OCI-LY7 (cell line): ENCODE measurements around the gene NAGLU.

ENCODE experiments used
- EZH2phosphoT487 ChIP-seq: fragments of 200-600 bp; sonication (generic); IDR thresholded peaks from 2 replicates; pipeline ENCODE4 v1.6.1; 2018; ENCODE audit warnings: low read depth, borderline replicate concordance, mild to moderate bottlenecking, mixed run types, antibody characterized with exemption, low read length, moderate library complexity, mixed read lengths
- TF ChIP-seq, protein P1 (sequence below): fragments of 200-600 bp; sonication (generic); conservative IDR thresholded peaks from 2 replicates; pipeline ENCODE4 v1.5.1; 2014; ENCODE audit warnings: mild to moderate bottlenecking, antibody characterized with exemption, low read length, moderate library complexity, mixed read lengths

DNA sequence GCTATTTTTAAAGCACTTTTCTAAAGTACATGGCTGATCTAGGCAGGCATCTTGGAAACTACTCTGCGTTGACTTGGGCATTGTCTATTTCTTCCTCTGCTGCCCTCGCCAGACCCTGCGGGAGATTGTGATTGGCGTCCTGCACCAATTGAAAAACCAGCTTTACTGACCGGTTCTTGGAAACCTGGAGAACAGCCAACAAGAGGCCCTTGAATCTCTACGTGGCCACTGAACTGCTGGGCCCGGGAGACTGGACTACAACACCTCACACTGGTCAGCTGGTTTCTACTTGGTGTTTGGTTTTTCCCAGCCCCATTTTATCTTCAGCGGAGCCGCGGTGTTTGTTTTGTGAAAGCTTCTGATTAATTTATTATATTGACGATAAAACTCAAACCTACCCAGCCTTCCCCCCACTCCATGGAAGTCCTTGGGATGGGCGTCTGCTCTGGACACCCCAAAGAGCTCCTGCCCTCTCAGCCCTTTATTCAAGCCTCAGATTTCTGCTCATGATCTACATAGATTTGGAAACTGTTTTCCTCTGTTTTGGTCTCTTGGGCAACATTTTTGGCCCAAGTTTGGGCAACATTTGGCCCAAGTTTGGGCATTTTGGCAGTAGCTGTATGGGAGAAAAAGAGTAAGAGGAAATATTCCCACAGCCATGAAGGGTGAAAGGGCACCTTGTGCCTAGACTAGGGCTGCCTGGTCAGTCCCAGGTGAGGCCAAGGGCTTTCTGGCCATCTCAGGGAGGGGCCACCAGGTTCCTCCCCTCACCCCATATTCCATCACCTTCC, 35.6 kb downstream of the NAGLU start:
- TF ChIP-seq, protein P1, sequence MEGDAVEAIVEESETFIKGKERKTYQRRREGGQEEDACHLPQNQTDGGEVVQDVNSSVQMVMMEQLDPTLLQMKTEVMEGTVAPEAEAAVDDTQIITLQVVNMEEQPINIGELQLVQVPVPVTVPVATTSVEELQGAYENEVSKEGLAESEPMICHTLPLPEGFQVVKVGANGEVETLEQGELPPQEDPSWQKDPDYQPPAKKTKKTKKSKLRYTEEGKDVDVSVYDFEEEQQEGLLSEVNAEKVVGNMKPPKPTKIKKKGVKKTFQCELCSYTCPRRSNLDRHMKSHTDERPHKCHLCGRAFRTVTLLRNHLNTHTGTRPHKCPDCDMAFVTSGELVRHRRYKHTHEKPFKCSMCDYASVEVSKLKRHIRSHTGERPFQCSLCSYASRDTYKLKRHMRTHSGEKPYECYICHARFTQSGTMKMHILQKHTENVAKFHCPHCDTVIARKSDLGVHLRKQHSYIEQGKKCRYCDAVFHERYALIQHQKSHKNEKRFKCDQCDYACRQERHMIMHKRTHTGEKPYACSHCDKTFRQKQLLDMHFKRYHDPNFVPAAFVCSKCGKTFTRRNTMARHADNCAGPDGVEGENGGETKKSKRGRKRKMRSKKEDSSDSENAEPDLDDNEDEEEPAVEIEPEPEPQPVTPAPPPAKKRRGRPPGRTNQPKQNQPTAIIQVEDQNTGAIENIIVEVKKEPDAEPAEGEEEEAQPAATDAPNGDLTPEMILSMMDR, result no peak
- TF ChIP-seq EZH2phosphoT487, result no peak
